HCT116 (cell line): ENCODE measurements around the gene SLX9. TPM values are rescaled to one million over a fixed set of nuclear protein-coding genes. Genes with fewer than 3 reads are reported as not detected.

Experiments
- ATAC-seq: fragments of 200-7000 bp; cut with Tn5 transposase; 2 replicates; pipeline ENCODE4 v1.9.1; 2020; ENCODE audit warnings: mild to moderate bottlenecking, moderate library complexity
- BruUV-seq: library from RNA; stranded (reverse); fragments of 400-500 nt; replicated peaks from 2 replicates; lab custom pipeline; 2021; lab: Mats Ljungman, UMichigan
- CTCF ChIA-PET: fragments of 300-600 bp; sonication (Branson Sonifier 250); formaldehyde crosslinking; loops from one replicate; lab custom pipeline; 2021; ENCODE audit warnings: antibody characterized with exemption; lab: Charles Lee
- POLR2A ChIA-PET: fragments of 300-600, 350-600 bp; sonication (Branson Sonifier 250); formaldehyde crosslinking; loops from one replicate; lab custom pipeline; 2021; ENCODE audit warnings: antibody characterized with exemption; lab: Charles Lee
- RAD21 ChIA-PET, 2 experiments: fragments of 300-600 bp; sonication (Branson Sonifier 250); formaldehyde crosslinking; loops; one replicate each; lab custom pipeline; 2023; ENCODE audit warnings: low total read pairs in 2 of 2; ENCODE audit not compliant: uncharacterized antibody in 2 of 2, unreplicated experiment in 2 of 2, low non-redundant PET in 1 of 2; lab: Charles Lee
- DNase-seq: peaks from one replicate; pipeline ENCODE4 v3.0.0-alpha.2; 2010; ENCODE audit warnings: low read depth, low spot score
- H2AFZ ChIP-seq: fragments of 200-600 bp; shearing (Covaris generic), sonication (generic); 2 replicates; pipeline ENCODE4 v1.6.1; 2017; ENCODE audit warnings: low read depth, mixed run types, mixed read lengths, antibody characterized with exemption, low read length; ENCODE audit not compliant: poor library complexity, severe bottlenecking
- H3K27ac ChIP-seq: 2 replicates; pipeline ENCODE4 v1.5.1; 2012; ENCODE audit warnings: low read depth, low read length
- H3K27me3 ChIP-seq: fragments of 200-600 bp; sonication (generic); 2 replicates; pipeline ENCODE4 v1.6.1; 2016; ENCODE audit warnings: mixed run types, low read length, mixed read lengths; ENCODE audit not compliant: insufficient read depth
- H3K36me3 ChIP-seq, 2 experiments: fragments of 200-500 bp in 1 of 2; fragments of 200-600 bp in 1 of 2; sonication (Bioruptor generic) in 1 of 2; sonication (generic) in 1 of 2; 2 replicates each; pipeline versions ENCODE4 v1.5.1 to v1.6.1; 2014 to 2016; ENCODE audit warnings: low read length in 2 of 2, inconsistent platforms in 1 of 2, mixed read lengths in 1 of 2, mixed run types in 1 of 2; ENCODE audit not compliant: insufficient read depth in 2 of 2, control insufficient read depth in 1 of 2
- H3K4me1 ChIP-seq, 2 experiments: fragments of 200-600 bp in 1 of 2; sonication (generic) in 1 of 2; 2 replicates each; pipeline versions ENCODE4 v1.5.1 to v1.6.1; 2012 to 2017; ENCODE audit warnings: low read length in 2 of 2, inconsistent platforms in 1 of 2, mild to moderate bottlenecking in 1 of 2, mixed read lengths in 1 of 2, mixed run types in 1 of 2, moderate library complexity in 1 of 2; ENCODE audit not compliant: insufficient read depth in 2 of 2, control insufficient read depth in 1 of 2
- H3K4me2 ChIP-seq: fragments of 200-600 bp; sonication (generic); 2 replicates; pipeline ENCODE4 v1.6.1; 2017; ENCODE audit warnings: mixed run types, low read length, mixed read lengths
- H3K4me3 ChIP-seq, 2 experiments: fragments of 200-600 bp in 1 of 2; sonication (generic) in 1 of 2; replicated peaks in 1 of 2; 2 replicates each; pipeline ENCODE4 v1.5.1; 2011 to 2016; ENCODE audit warnings: low read length in 2 of 2, control low read depth in 1 of 2, low read depth in 1 of 2, mild to moderate bottlenecking in 1 of 2, mixed read lengths in 1 of 2, mixed run types in 1 of 2
- H3K79me2 ChIP-seq: fragments of 200-600 bp; sonication (generic); 2 replicates; pipeline ENCODE4 v1.6.1; 2017; ENCODE audit warnings: mild to moderate bottlenecking, mixed run types, low read length, moderate library complexity, mixed read lengths; ENCODE audit not compliant: insufficient read depth
- H3K9ac ChIP-seq: fragments of 200-600 bp; sonication (generic); 2 replicates; pipeline ENCODE4 v1.6.1; 2016; ENCODE audit warnings: low read length, mixed read lengths
- H3K9me2 ChIP-seq: fragments of 200-600 bp; sonication (generic), shearing (Covaris generic); 2 replicates; pipeline ENCODE4 v1.6.1; 2017; ENCODE audit warnings: mixed run types, mild to moderate bottlenecking, moderate library complexity; ENCODE audit not compliant: insufficient read depth
- H3K9me3 ChIP-seq, 2 experiments: fragments of 200-500 bp in 1 of 2; fragments of 200-600 bp in 1 of 2; sonication (Bioruptor generic) in 1 of 2; sonication (generic) in 1 of 2; 2 replicates each; pipeline ENCODE4 v1.6.1; 2014 to 2017; ENCODE audit warnings: low read length in 2 of 2, mixed read lengths in 2 of 2, inconsistent platforms in 1 of 2, low read depth in 1 of 2, mild to moderate bottlenecking in 1 of 2, mixed run types in 1 of 2, moderate library complexity in 1 of 2; ENCODE audit not compliant: control insufficient read depth in 1 of 2, insufficient read depth in 1 of 2
- H4K20me1 ChIP-seq: fragments of 200-600 bp; sonication (generic), shearing (Covaris generic); 2 replicates; pipeline ENCODE4 v1.6.1; 2017; ENCODE audit warnings: mixed run types, mild to moderate bottlenecking, moderate library complexity; ENCODE audit not compliant: insufficient read depth
- EZH2phosphoT487 ChIP-seq: fragments of 200-600 bp; IDR thresholded peaks from 2 replicates; pipeline ENCODE4 v1.6.1; 2018; ENCODE audit warnings: antibody characterized with exemption, borderline replicate concordance
- FOSL1 ChIP-seq: IDR thresholded peaks from 2 replicates; pipeline ENCODE4 v1.6.1; 2012; ENCODE audit warnings: low read depth
- JUND ChIP-seq: IDR thresholded peaks from 2 replicates; pipeline ENCODE4 v1.6.1; 2012
- RAD21 ChIP-seq: IDR thresholded peaks from 2 replicates; pipeline ENCODE4 v1.6.1; 2012; ENCODE audit warnings: low read depth, mild to moderate bottlenecking
- TCF7L2 ChIP-seq: IDR thresholded peaks from 2 replicates; pipeline ENCODE4 v1.7.0; 2011; ENCODE audit warnings: borderline replicate concordance, inconsistent platforms; ENCODE audit not compliant: insufficient read depth, insufficient read length; ENCODE audit errors: extremely low read depth
- ZFX ChIP-seq: fragments of 450-650 bp; IDR thresholded peaks from 2 replicates; pipeline ENCODE4 v1.6.1; 2017
- intact Hi-C: fragments of 100-400 bp; cut with micrococcal nuclease; formaldehyde crosslinking; loops from 2 replicates; pipeline ENCODE4 v1.10.0; 2022
- total RNA-seq: library from RNA; stranded (reverse); gene quantifications from one replicate; pipeline ENCODE4 v1.2.1, GENCODE V29; 2021; ENCODE audit not compliant: unreplicated experiment
- TF ChIP-seq, protein P1 (sequence below), 3 experiments: fragments of 200-600 bp in 1 of 3; sonication (generic) in 1 of 3; IDR thresholded peaks in 2 of 3; conservative IDR thresholded peaks in 1 of 3; 2 replicates each; pipeline ENCODE4 v1.5.1; 2012 to 2017; ENCODE audit warnings: low read depth in 2 of 3, low read length in 2 of 3, antibody characterized with exemption in 1 of 3, borderline replicate concordance in 1 of 3, control low read depth in 1 of 3, mild to moderate bottlenecking in 1 of 3, mixed read lengths in 1 of 3, mixed run types in 1 of 3, moderate library complexity in 1 of 3; ENCODE audit not compliant: insufficient read depth in 1 of 3

The SLX9 gene
- total RNA-seq, 1 experiment from 2014 or later = 61.9 TPM

DNA sequence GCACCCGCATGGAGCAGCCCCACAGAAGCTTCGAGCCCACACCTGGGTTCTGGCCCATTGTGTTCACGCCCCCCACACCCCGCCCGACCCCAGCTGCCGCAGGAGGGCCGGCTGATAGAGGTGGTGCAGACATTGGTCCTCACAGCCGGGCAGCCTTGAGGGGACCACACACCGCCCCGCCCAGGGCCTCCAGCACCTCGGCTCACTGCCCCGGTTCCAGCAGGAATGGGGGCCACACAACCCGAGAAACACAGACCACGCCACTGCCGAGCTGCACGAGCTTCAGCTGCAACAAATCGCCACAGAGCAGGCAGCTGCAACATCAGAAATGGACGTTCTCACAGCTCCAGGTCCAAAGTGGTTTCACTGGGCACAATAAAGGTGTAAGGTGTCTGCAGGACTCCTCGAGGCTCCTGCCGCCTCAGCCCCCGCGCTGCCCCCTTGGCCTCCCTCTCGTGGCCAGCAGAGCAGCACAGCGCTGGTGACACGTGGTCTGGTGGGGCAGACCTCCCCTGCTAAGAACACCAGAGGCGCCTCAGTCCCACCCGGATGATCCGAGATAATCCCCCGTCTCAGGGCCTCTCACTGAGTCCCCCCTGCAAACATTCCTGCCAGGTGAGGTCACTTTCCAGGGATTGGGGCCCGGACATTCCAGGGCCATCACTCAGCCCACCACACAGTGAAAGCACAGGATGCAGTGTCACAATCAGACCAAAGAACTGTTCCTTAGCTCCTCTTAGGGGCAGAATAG, 72.3 kb downstream of the SLX9 start:
- H3K9me3 ChIP-seq = no peaks in the 10 kb centered on the region
- H3K27me3 ChIP-seq = no peaks in the 10 kb centered on the region
- CTCF ChIA-PET = interaction anchor here (1.2 to 1.6 kb wide), 4 partner anchors 9 to 219 kb away, joined by 3 to 8 read pairs (median 4); no protein-coding TSS in a partner anchor
- DNase-seq = peak; percentile 65
- H3K36me3 ChIP-seq = no peaks in the 10 kb centered on the region
- peaks cover 23 to 34% of the 10 kb centered on the region in 2 experiments for H3K4me1 ChIP-seq
- H3K4me2 ChIP-seq = peak overlapping the region; percentile 94
- BruUV-seq = no TSS peak
- H3K9me2 ChIP-seq = no peaks in the 10 kb centered on the region
- intact Hi-C loops = no loop called here
- H3K9ac ChIP-seq = peak overlapping the region; percentile 51
- RAD21 ChIA-PET = interaction anchor here in 1 of 2 experiments (1.2 kb wide), 1 partner anchor 126 kb away, joined by 4 read pairs; no protein-coding TSS in a partner anchor
- H3K79me2 ChIP-seq = no peaks in the 10 kb centered on the region
- no peak for TF ChIP-seq RAD21
- TF ChIP-seq, protein P1, sequence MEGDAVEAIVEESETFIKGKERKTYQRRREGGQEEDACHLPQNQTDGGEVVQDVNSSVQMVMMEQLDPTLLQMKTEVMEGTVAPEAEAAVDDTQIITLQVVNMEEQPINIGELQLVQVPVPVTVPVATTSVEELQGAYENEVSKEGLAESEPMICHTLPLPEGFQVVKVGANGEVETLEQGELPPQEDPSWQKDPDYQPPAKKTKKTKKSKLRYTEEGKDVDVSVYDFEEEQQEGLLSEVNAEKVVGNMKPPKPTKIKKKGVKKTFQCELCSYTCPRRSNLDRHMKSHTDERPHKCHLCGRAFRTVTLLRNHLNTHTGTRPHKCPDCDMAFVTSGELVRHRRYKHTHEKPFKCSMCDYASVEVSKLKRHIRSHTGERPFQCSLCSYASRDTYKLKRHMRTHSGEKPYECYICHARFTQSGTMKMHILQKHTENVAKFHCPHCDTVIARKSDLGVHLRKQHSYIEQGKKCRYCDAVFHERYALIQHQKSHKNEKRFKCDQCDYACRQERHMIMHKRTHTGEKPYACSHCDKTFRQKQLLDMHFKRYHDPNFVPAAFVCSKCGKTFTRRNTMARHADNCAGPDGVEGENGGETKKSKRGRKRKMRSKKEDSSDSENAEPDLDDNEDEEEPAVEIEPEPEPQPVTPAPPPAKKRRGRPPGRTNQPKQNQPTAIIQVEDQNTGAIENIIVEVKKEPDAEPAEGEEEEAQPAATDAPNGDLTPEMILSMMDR (IDR thresholded peaks at IDR 0.05 in 2 of 3, conservative IDR thresholded peaks at IDR 0.05 in 1 of 3; ENCODE audit: borderline replicate concordance in 1 of 3, insufficient read depth in 1 of 3, low read depth in 2 of 3, low read length in 2 of 3) = peak in 1 of 3 experiments; percentile 19; a peak in 1 of 6 replicates
- no peak for TF ChIP-seq ZFX
- TF ChIP-seq TCF7L2 = no peak
- no peak for TF ChIP-seq EZH2phosphoT487
- no peak for TF ChIP-seq JUND
- TF ChIP-seq FOSL1 = no peak
- POLR2A ChIA-PET = interaction anchor here (1.2 kb wide), 1 partner anchor 11 kb away, joined by 9 read pairs; no protein-coding TSS in a partner anchor
- no peaks in the 10 kb centered on the region for H4K20me1 ChIP-seq
- ATAC-seq = peak; percentile 88
- H3K4me3 ChIP-seq = peak overlapping the region; percentile 23 to 55
- H2AFZ ChIP-seq = peak overlapping the region; percentile 38
- peak overlapping the region; percentile 65 for H3K27ac ChIP-seq
